GM18519 (cell line): ENCODE data around the gene ACSM2B.
"Not testable (repeated sequence)": the region's sequence is repeated elsewhere in the genome, so short reads cannot be mapped to it uniquely, and the experiment has no call there.

Source experiments
- ATAC-seq: cut with Tn5 transposase; IDR thresholded peaks from one replicate; pipeline ENCODE4 v1.9.1; 2021; ENCODE audit warnings: mild to moderate bottlenecking, moderate library complexity; ENCODE audit not compliant: unreplicated experiment, low FRiP score

ACSM2B gene

GRCh38 chr16:20576145-20576544, at the start of gene ACSM2B:
Gene ACSM2B (minus strand): TSS chr16:20576367. CDS start chr16:20564845, 11,522 bp downstream.
- not testable (repeated sequence) for ATAC-seq

GRCh38 chr16:20624882-20625807, 49.0 kb upstream of the ACSM2B start:
- ATAC-seq: no peak

- ATAC-seq: no peak
Observed at GRCh38 chr16:20624205-20624604, 48.0 kb upstream of the ACSM2B start.

GRCh38 chr16:20622498-20622870, 46.3 kb upstream of the ACSM2B start:
- no peak for ATAC-seq

GRCh38 chr16:20621406-20621805, 45.2 kb upstream of the ACSM2B start:
- no peak for ATAC-seq

GRCh38 chr16:20620770-20621169, 44.6 kb upstream of the ACSM2B start:
- no peak for ATAC-seq

- ATAC-seq: no peak
Observed at GRCh38 chr16:20620003-20620402, 43.8 kb upstream of the ACSM2B start.

- no peak for ATAC-seq
Observed at GRCh38 chr16:20617271-20617670, 41.1 kb upstream of the ACSM2B start.

- ATAC-seq: no peak
Observed at GRCh38 chr16:20614186-20615141, 38.3 kb upstream of the ACSM2B start.

- ATAC-seq: no peak
Observed at GRCh38 chr16:20613481-20614185, 37.5 kb upstream of the ACSM2B start.

- ATAC-seq: no peak
Observed at GRCh38 chr16:20612551-20613480, 36.6 kb upstream of the ACSM2B start.

- no peak for ATAC-seq
Observed at GRCh38 chr16:20611975-20612481, 35.9 kb upstream of the ACSM2B start.

- ATAC-seq: no peak
Observed at GRCh38 chr16:20611350-20611902, 35.3 kb upstream of the ACSM2B start.

GRCh38 chr16:20610892-20611349, 34.8 kb upstream of the ACSM2B start:
- ATAC-seq: no peak

- ATAC-seq: no peak
Observed at GRCh38 chr16:20610211-20610891, 34.2 kb upstream of the ACSM2B start.

- ATAC-seq: not testable (repeated sequence)
Observed at GRCh38 chr16:20602205-20602604, 26.0 kb upstream of the ACSM2B start.

- ATAC-seq: not testable (repeated sequence)
Observed at GRCh38 chr16:20599475-20599874, 23.3 kb upstream of the ACSM2B start.

- no peak for ATAC-seq
Observed at GRCh38 chr16:20598832-20599469, 22.8 kb upstream of the ACSM2B start.
